Measurements from ENCODE around the gene CCHCR1. TPM values are rescaled to one million over a fixed set of nuclear protein-coding genes. Genes with fewer than 3 reads are reported as not detected.

CCHCR1 gene
- total RNA-seq, 1 donor: 14.7 TPM

DNA sequence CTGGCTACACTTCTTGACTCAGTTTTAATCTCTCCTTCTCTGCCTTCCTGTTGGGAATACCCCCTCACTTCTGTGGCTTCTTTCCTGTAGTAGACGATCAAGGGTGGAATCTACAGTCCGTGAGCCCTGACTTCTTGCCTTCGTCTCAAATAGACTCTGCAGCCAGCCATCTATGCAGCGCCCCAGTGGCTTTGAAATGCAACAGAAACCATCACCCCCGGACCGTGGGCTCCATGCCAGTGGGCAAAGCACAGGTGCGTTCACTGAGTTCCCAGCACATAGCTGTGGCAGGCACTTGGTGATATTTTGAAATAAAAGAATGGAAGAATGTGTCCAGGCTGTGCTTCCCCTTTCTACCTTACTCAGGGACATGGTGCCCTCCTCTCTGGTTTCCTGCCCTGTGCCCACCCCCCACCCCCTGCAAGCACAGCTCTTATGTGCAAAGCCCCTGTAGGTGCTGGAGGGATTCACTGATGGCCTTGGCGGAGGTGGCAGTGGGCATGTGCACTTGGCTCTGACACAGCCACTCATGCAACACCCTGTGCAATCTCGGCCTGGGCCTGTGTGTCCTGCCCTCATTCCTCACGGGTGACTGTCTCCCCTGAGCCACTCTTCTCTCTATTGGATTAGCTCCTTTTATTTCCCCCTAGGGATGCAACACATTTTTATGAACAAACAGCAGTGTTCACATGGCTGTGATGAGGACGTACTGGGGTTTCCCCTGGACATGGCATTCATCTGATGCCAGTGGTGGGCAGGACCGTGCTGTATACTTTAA, 31.8 kb downstream of the CCHCR1 start:
- TF ChIP-seq, protein P1, sequence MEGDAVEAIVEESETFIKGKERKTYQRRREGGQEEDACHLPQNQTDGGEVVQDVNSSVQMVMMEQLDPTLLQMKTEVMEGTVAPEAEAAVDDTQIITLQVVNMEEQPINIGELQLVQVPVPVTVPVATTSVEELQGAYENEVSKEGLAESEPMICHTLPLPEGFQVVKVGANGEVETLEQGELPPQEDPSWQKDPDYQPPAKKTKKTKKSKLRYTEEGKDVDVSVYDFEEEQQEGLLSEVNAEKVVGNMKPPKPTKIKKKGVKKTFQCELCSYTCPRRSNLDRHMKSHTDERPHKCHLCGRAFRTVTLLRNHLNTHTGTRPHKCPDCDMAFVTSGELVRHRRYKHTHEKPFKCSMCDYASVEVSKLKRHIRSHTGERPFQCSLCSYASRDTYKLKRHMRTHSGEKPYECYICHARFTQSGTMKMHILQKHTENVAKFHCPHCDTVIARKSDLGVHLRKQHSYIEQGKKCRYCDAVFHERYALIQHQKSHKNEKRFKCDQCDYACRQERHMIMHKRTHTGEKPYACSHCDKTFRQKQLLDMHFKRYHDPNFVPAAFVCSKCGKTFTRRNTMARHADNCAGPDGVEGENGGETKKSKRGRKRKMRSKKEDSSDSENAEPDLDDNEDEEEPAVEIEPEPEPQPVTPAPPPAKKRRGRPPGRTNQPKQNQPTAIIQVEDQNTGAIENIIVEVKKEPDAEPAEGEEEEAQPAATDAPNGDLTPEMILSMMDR (IDR thresholded peaks at IDR 0.05; ENCODE audit: insufficient read depth, low read depth, low read length): no peak
- H3K4me3 ChIP-seq (ENCODE audit: low read depth, low read length): no peak overlapping the region
- peak; percentile 63 for DNase-seq (ENCODE audit: low read depth)

DNA sequence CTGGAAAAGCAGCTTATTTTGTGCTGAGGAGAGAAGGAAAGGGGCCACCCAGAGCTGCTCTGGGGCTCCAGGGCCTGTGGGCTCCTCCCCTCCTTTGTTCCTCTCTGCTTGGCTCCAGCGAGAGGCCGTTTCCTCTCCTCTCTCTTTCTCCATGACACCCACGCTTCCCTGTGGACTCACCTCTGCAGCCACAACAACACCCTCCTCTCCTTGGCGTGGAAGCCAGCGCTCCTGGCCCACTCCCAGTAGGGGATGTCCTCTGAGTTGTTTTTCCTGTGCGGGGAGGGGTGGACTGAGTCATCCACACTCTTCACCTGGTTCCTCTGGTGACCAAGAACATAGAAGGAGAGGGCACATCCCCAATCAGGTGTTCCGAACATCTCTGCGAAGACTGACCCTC, 32.4 kb downstream of the CCHCR1 start:
- no peak for DNase-seq (ENCODE audit: low read depth)
- H3K4me3 ChIP-seq (ENCODE audit: low read depth, low read length): no peak overlapping the region
- TF ChIP-seq, protein P1 (IDR thresholded peaks at IDR 0.05; ENCODE audit: insufficient read depth, low read depth, low read length): no peak

DNA sequence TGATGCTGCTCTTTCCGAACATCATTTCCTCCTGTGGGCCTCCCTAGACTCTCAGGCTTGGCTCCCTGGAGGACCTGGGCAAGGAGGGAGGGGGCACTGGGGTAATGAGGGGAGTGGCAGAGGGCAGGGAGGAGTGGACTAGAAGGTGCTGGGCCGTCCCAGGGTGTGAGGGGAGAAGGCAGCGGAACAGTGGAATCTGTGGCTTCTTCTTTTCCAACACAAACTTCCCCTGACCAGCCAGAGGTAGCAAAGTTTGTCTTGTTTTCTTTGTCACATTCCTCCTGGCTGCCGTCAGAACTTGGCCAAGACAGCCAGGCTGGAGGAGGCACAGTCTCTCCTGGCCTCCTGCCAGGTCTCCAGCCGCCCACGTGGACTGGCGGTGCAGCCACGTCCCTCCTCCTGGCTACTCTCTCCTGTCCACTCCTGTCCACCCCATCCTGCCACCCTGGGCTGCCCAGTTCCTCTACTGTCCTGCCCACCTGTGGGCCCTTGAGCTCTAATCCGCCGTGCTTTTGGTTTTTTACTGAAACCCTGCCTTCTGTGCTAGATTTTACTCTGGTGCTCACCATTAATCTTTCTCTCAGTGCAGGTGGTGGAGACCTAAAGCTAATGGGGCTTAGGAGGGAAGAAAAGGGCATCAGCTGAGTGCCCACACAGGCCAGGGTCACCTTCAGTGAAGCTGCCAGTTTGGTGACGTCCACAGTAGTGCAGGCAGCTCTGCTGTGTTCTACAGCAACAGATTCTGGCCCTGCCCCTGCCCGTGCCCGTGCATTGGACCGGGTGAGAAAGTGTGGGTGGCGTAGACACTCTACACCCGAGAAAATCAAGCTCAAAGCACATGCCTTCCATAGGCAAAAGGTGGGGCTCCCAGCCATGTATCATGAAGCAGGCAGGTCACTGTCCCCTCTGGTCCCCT, 34.6 kb downstream of the CCHCR1 start:
- H3K4me3 ChIP-seq (ENCODE audit: low read depth, low read length): no peak overlapping the region
- TF ChIP-seq, protein P1 (IDR thresholded peaks at IDR 0.05; ENCODE audit: insufficient read depth, low read depth, low read length): no peak
- DNase-seq (ENCODE audit: low read depth): peak; percentile 92

DNA sequence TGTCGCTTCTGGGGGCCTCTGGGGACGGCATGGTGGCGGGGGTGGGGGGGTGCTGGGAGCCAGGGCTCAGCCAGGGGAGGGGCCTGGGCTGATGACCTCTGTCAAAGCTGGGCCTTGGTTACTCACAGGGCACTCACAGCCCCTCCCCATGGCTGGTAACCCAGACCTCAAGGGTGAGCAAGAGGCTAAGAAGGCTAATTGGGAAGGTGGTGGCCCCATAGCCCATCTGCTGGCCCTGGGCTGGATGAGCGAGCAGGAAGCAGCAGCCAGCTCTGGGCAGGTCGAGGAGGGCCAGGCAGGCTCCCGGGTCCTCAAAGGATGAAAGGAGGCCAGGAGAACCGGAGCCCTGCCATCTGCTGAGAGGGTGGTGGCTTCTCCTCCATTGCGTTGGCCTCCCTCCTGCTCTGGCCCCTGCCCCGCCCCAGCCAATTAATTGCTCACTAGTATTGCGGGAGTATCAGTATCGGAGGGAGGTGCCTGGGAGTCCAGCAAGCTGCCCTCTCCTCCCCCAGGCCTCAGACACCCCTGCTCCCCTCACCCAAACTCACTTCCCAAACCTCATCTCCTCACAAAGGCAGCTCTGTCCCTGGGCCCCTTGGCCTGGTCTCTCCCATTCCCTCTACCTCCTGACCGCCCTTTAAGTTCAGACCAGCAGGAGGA, 36.3 kb downstream of the CCHCR1 start:
- no peak for DNase-seq (ENCODE audit: low read depth)
- H3K4me3 ChIP-seq (ENCODE audit: low read depth, low read length): no peak overlapping the region
- TF ChIP-seq, protein P1 (IDR thresholded peaks at IDR 0.05; ENCODE audit: insufficient read depth, low read depth, low read length): no peak

DNA sequence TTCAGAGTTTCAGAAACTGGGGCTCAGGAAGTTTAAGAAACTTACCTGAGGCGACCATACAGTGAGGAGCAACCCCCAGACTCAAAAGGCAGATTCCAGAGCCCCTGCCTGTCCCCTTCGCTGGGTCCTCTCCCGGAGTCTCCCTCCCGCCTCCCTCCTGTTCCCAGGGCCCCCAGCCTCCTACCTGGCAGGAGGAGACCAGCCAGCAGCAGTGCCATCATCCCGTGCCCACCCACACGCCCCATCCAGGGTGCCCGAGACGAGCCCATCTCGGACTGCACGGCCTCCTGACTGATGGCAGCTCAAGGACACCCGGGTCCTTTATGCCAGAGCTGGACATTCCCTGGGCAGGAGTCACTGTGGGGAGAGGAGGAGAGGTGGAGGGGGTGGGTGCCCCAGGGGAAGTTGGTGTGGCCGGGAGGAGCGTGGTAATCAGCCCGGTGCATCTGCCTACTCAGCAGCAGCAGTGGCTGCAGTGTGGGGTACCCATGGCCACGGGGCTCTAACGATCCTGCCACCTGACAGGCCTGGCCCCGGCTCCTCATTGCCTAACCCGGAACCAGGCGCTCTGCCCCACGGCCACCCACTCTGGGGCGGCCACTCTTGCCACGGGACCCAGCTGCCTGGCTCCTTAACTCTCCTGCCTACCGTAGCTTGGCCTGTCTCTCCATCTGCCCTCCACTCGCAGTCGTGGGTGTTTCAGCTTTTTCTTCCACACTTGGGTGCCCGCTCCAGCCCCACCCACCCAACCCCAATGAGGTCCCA, 37.3 kb downstream of the CCHCR1 start, which contains the start of gene CDSN:
Gene CDSN (minus strand): TSS at position 296 of the 765 bp plus-strand sequence. CDS start 27 bp downstream, at position 269.
- H3K4me3 ChIP-seq (ENCODE audit: low read depth, low read length): no peak within 1 kb of the TSS
- no peak for DNase-seq (ENCODE audit: low read depth)
- TF ChIP-seq, protein P1 (IDR thresholded peaks at IDR 0.05; ENCODE audit: insufficient read depth, low read depth, low read length): no peak

DNA sequence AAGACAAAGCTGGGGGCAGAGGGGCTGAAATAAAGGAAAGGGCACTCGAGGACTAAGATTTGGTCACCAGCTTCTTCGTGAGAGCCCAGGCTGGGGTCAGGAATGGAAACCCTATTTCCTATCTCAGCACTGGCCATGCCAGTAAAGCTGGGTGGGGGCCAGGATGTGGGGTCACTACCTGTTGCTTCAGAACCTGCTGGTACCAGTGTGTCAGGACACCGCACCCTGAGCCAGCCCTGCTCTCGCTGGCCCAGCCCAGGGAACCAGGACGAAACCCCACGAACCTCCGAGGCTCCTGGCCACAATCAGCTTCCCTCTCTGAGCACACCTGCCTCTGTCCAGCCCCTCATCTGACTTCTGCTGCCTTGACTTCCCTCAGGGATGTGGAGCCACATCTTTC, 39.4 kb downstream of the CCHCR1 start:
- TF ChIP-seq, protein P1 (IDR thresholded peaks at IDR 0.05; ENCODE audit: insufficient read depth, low read depth, low read length): no peak
- no peak for DNase-seq (ENCODE audit: low read depth)
- H3K4me3 ChIP-seq (ENCODE audit: low read depth, low read length): no peak overlapping the region
